Measurements from ENCODE around the gene ZDHHC7. TPM values are rescaled to one million over a fixed set of nuclear protein-coding genes. Genes with fewer than 3 reads are reported as not detected.
"Not testable (repeated sequence)": the region's sequence is repeated elsewhere in the genome, so short reads cannot be mapped to it uniquely, and the experiment has no call there.

ZDHHC7 gene
- total RNA-seq, 6 experiments from 2014 or later: 73.9 to 90.4 (median 78.1) TPM

- H3K4me3 Mint-ChIP-seq: peak overlapping the region; percentile 87
- H3K36me3 Mint-ChIP-seq (ENCODE audit: low read depth): no peaks in the 10 kb centered on the region
- H3K27ac Mint-ChIP-seq: peak overlapping the region; percentile 75
- no peaks in the 10 kb centered on the region for H3K27me3 Mint-ChIP-seq (ENCODE audit: insufficient read depth)
- peak; percentile 42 for DNase-seq
- H3K4me1 Mint-ChIP-seq (ENCODE audit: low read depth): peaks cover 18% of the 10 kb centered on the region
- TF ChIP-seq CTCF (IDR thresholded peaks at IDR 0.05): no peak
- H3K9me3 Mint-ChIP-seq: no peaks in the 10 kb centered on the region
Observed at GRCh38 chr16:85055493-85056210, 44.3 kb upstream of the ZDHHC7 start.

GRCh38 chr16:85054948-85055492 lies 43.7 kb upstream of the ZDHHC7 start:
- Mint-ChIP-seq H3K36me3 (ENCODE audit: low read depth) (no peaks in the 10 kb centered on the region), H3K27ac (peak overlapping the region; percentile 75), H3K9me3 (no peaks in the 10 kb centered on the region), H3K4me3 (peak overlapping the region; percentile 87), H3K27me3 (ENCODE audit: insufficient read depth) (peaks cover 2% of the 10 kb centered on the region; the same call in 1 of the 2 replicates), H3K4me1 (ENCODE audit: low read depth) (peaks cover 18% of the 10 kb centered on the region)
- no peak for DNase-seq
- no peak for TF ChIP-seq CTCF (IDR thresholded peaks at IDR 0.05)

- not testable (repeated sequence) for H3K9me3 Mint-ChIP-seq; H3K27me3 Mint-ChIP-seq (ENCODE audit: insufficient read depth); H3K4me3 Mint-ChIP-seq; H3K36me3 Mint-ChIP-seq (ENCODE audit: low read depth); DNase-seq; H3K27ac Mint-ChIP-seq
- H3K4me1 Mint-ChIP-seq (ENCODE audit: low read depth): peaks cover 18% of the 10 kb centered on the region
Observed at GRCh38 chr16:85054321-85054720, 43.0 kb upstream of the ZDHHC7 start.

- DNase-seq: no peak
- Mint-ChIP-seq H3K4me1 (ENCODE audit: low read depth) (peaks cover 18% of the 10 kb centered on the region), H3K9me3 (no peaks in the 10 kb centered on the region), H3K36me3 (ENCODE audit: low read depth) (peaks cover 5% of the 10 kb centered on the region; the same call in 1 of the 2 replicates), H3K4me3 (no peak overlapping the region), H3K27me3 (ENCODE audit: insufficient read depth) (peaks cover 2% of the 10 kb centered on the region; the same call in 1 of the 2 replicates), H3K27ac (no peak overlapping the region)
- no peak for TF ChIP-seq CTCF (IDR thresholded peaks at IDR 0.05)
Observed at GRCh38 chr16:85052536-85052935, 41.2 kb upstream of the ZDHHC7 start.

- Mint-ChIP-seq H3K27me3 (ENCODE audit: insufficient read depth) (peaks cover 2% of the 10 kb centered on the region; the same call in 1 of the 2 replicates), H3K27ac (no peak overlapping the region), H3K4me3 (no peak overlapping the region), H3K36me3 (ENCODE audit: low read depth) (peaks cover 5% of the 10 kb centered on the region; the same call in 1 of the 2 replicates), H3K9me3 (no peaks in the 10 kb centered on the region), H3K4me1 (ENCODE audit: low read depth) (peaks cover 18% of the 10 kb centered on the region)
- no peak for TF ChIP-seq CTCF (IDR thresholded peaks at IDR 0.05)
- DNase-seq: no peak
Observed at GRCh38 chr16:85051683-85052082, 40.3 kb upstream of the ZDHHC7 start.

- no peak for TF ChIP-seq CTCF (IDR thresholded peaks at IDR 0.05)
- peaks cover 14% of the 10 kb centered on the region for H3K4me1 Mint-ChIP-seq (ENCODE audit: low read depth)
- no peak for DNase-seq
- H3K27ac Mint-ChIP-seq: no peak overlapping the region
- H3K36me3 Mint-ChIP-seq (ENCODE audit: low read depth): peaks cover 9% of the 10 kb centered on the region
- no peaks in the 10 kb centered on the region for H3K9me3 Mint-ChIP-seq
- peaks cover 2% of the 10 kb centered on the region; the same call in 1 of the 2 replicates for H3K27me3 Mint-ChIP-seq (ENCODE audit: insufficient read depth)
- no peak overlapping the region for H3K4me3 Mint-ChIP-seq
Observed at GRCh38 chr16:85051067-85051581, 39.8 kb upstream of the ZDHHC7 start.

Data from HFFc6 (cell line).